Subcutaneous preadipocyte (primary cell): ENCODE measurements around the gene SH3BP5L. TPM values are rescaled to one million over a fixed set of nuclear protein-coding genes. Genes with fewer than 3 reads are reported as not detected.

Experiments used
- small RNA-seq: library from RNA; depleted of rRNA; stranded (forward); fragments of <200 nt; gene quantifications from one replicate; pipeline ENCODE3, GENCODE V24; 2012
- total RNA-seq: library from RNA; depleted of rRNA; stranded (reverse); fragments of >200 nt; gene quantifications from 2 replicates; pipeline ENCODE4 v1.2.3, GENCODE V29; 2012

Gene SH3BP5L
- 16.5 and 18.2 TPM in 2 replicates for total RNA-seq

GRCh38 chr1:248825909-248826760 lies at the start of gene SH3BP5L:
Gene SH3BP5L, minus strand, starts transcription at chr1:248825915. Its CDS starts 980 bp downstream, at chr1:248824935.

GRCh38 chr1:248858891-248859889 lies 33.5 kb upstream of the SH3BP5L start, which contains the start of gene ZNF692:
Gene ZNF692, minus strand, starts transcription at chr1:248859085. Its CDS starts 776 bp downstream, at chr1:248858309.

GRCh38 chr1:248837781-248838356 lies 12.2 kb upstream of the SH3BP5L start, which contains the start of gene ZNF672:
Gene ZNF672, plus strand, starts transcription at chr1:248838224. Its CDS starts 9,051 bp downstream, at chr1:248847275.

Small RNA genes within 50 kb of the gene (small RNA-seq; reads per million reads assigned to genes)
- gene MIR3124: not detected

Other genes with a start within 250 kb of the SH3BP5L start
- not detected in 2 replicates for gene OR2T10, start 228.2 kb downstream of the SH3BP5L start, total RNA-seq
- not detected in 2 replicates for gene OR2T11, start 190.8 kb downstream of the SH3BP5L start, total RNA-seq
- gene OR2T35, start 180.6 kb downstream of the SH3BP5L start, total RNA-seq: not detected in 2 replicates
- gene OR2T27, start 170.4 kb downstream of the SH3BP5L start, total RNA-seq: not detected in 2 replicates
- gene OR14I1, start 123.1 kb downstream of the SH3BP5L start, total RNA-seq: not detected in 2 replicates
- gene LYPD8, start 70.2 kb downstream of the SH3BP5L start, total RNA-seq: not detected in 2 replicates
- gene ZNF672, start 12.3 kb upstream of the SH3BP5L start, total RNA-seq: 13.6 and 16.6 TPM in 2 replicates
- 20.6 and 23.9 TPM in 2 replicates for gene ZNF692, start 33.2 kb upstream of the SH3BP5L start, total RNA-seq
- 2.9 and 4.3 TPM in 2 replicates for gene PGBD2, start 80.3 kb upstream of the SH3BP5L start, total RNA-seq